CD4-positive, alpha-beta T cell treated with Interleukin-10 for 1 hour (primary cell): ENCODE measurements around the gene RPIA.
"Not testable (repeated sequence)": the region's sequence is repeated elsewhere in the genome, so short reads cannot be mapped to it uniquely, and the experiment has no call there.

Source experiments
- DNase-seq: peaks from one replicate; pipeline ENCODE4 v3.0.0-alpha.2; 2020

Gene RPIA

GRCh38 chr2:88796523-88796922, 105.0 kb downstream of the RPIA start:
- not testable (repeated sequence) for DNase-seq

GRCh38 chr2:88797164-88797563, 105.7 kb downstream of the RPIA start:
- not testable (repeated sequence) for DNase-seq
